H4 (cell line): ENCODE results near the gene MTR. TPM values are rescaled to one million over a fixed set of nuclear protein-coding genes. Genes with fewer than 3 reads are reported as not detected.

ENCODE experiments used
- DNase-seq: peaks from one replicate; pipeline ENCODE4 v3.0.0-alpha.2; 2015; ENCODE audit warnings: low spot score
- total RNA-seq: library from RNA; depleted of rRNA; stranded (reverse); fragments of >200 nt; shearing (Covaris generic); gene quantifications from 2 replicates; pipeline ENCODE4 v1.2.3, GENCODE V29; 2014; rRNA removed

The MTR gene
- total RNA-seq: 8.4 and 11.3 TPM in 2 replicates

GRCh38 chr1:236795035-236795756 lies at the start of gene MTR:
MTR (plus strand) TSS chr1:236795292; CDS start chr1:236795704, 412 bp downstream.
- peak; percentile 97 for DNase-seq

- no peak for DNase-seq
These were observed 48.3 kb upstream of the MTR start for GRCh38 chr1:236746785-236747184.

GRCh38 chr1:236747311-236747985 lies 47.6 kb upstream of the MTR start:
- DNase-seq: no peak

GRCh38 chr1:236748268-236748870 lies 46.7 kb upstream of the MTR start:
- DNase-seq: no peak

- no peak for DNase-seq
These were observed 44.2 kb upstream of the MTR start for GRCh38 chr1:236750928-236751327.

GRCh38 chr1:236751385-236751784 lies 43.7 kb upstream of the MTR start:
- no peak for DNase-seq

GRCh38 chr1:236751935-236752334 lies 43.2 kb upstream of the MTR start:
- no peak for DNase-seq

- peak; percentile 42 for DNase-seq
These were observed 41.6 kb upstream of the MTR start for GRCh38 chr1:236753516-236753915.

- no peak for DNase-seq
These were observed 41.1 kb upstream of the MTR start for GRCh38 chr1:236753964-236754363.

- DNase-seq: no peak
These were observed 40.4 kb upstream of the MTR start for GRCh38 chr1:236754525-236755210.

GRCh38 chr1:236757640-236758039 lies 37.5 kb upstream of the MTR start:
- DNase-seq: no peak

- DNase-seq: peak; percentile 21
These were observed 35.7 kb upstream of the MTR start for GRCh38 chr1:236759252-236759859.

- DNase-seq: no peak
These were observed 34.6 kb upstream of the MTR start for GRCh38 chr1:236760480-236760879.

GRCh38 chr1:236760986-236761385 lies 34.1 kb upstream of the MTR start:
- no peak for DNase-seq

GRCh38 chr1:236761397-236762132 lies 33.5 kb upstream of the MTR start:
- no peak for DNase-seq

GRCh38 chr1:236762410-236762809 lies 32.7 kb upstream of the MTR start:
- DNase-seq: no peak

- no peak for DNase-seq
These were observed 29.3 kb upstream of the MTR start for GRCh38 chr1:236765831-236766230.

- no peak for DNase-seq
These were observed 28.6 kb upstream of the MTR start for GRCh38 chr1:236766506-236766905.

GRCh38 chr1:236767276-236767675 lies 27.8 kb upstream of the MTR start:
- no peak for DNase-seq

GRCh38 chr1:236768601-236769000 lies 26.5 kb upstream of the MTR start:
- DNase-seq: no peak

GRCh38 chr1:236773919-236774318 lies 21.2 kb upstream of the MTR start:
- no peak for DNase-seq
